T-cell (primary cell): ENCODE data around the gene FAM111B. TPM values are rescaled to one million over a fixed set of nuclear protein-coding genes. Genes with fewer than 3 reads are reported as not detected.
"Not testable (repeated sequence)": the region's sequence is repeated elsewhere in the genome, so short reads cannot be mapped to it uniquely, and the experiment has no call there.

Experiments
- ATAC-seq, 4 experiments: fragments of 200-7000 bp in 3 of 4; fragments of 150-1000 bp in 1 of 4; cut with Tn5 transposase; replicated peaks in 1 of 4; 1 replicate in 3 of 4; 2 replicates in 1 of 4; pipeline ENCODE4 v1.10.0; 2021; ENCODE audit warnings: moderate library complexity in 3 of 4, mild to moderate bottlenecking in 2 of 4, moderate number of reproducible peaks in 1 of 4
- CTCF ChIA-PET, 2 donors: fragments of 300-600 bp; sonication (Branson Sonifier 250); formaldehyde crosslinking; loops; one replicate each; lab custom pipeline; 2022; ENCODE audit warnings: antibody characterized with exemption in 2 of 2; lab: Charles Lee
- POLR2A ChIA-PET, 2 donors: fragments of 300-600 bp; sonication (Branson Sonifier 250); formaldehyde crosslinking; loops; one replicate each; lab custom pipeline; 2022; ENCODE audit warnings: antibody characterized with exemption in 2 of 2; lab: Charles Lee
- DNase-seq, 35 experiments: peaks; one replicate each; pipeline versions ENCODE4 v3.0.0 to v3.0.0-alpha.2; 2013 to 2023
- H3K27ac ChIP-seq: one replicate; pipeline ENCODE4 v1.5.1; 2013; ENCODE audit warnings: low read length
- H3K27me3 ChIP-seq, 2 experiments: replicated peaks in 1 of 2; 1 replicate in 1 of 2; 2 replicates in 1 of 2; pipeline versions ENCODE4 v1.6.1 to v1.7.0; 2013; ENCODE audit warnings: low read length in 1 of 2, mixed read lengths in 1 of 2; ENCODE audit not compliant: control insufficient read depth in 2 of 2, insufficient read depth in 2 of 2; ENCODE audit errors: extremely low read depth in 1 of 2
- H3K36me3 ChIP-seq, 2 donors: 1 replicate in 1 of 2; 2 replicates in 1 of 2; pipeline versions ENCODE4 v1.6.1 to v1.7.0; 2013; ENCODE audit warnings: low read length in 1 of 2; ENCODE audit not compliant: control insufficient read depth in 2 of 2, insufficient read depth in 1 of 2; ENCODE audit errors: extremely low read depth in 1 of 2
- H3K4me1 ChIP-seq, 2 experiments: 1 replicate in 1 of 2; 2 replicates in 1 of 2; pipeline versions ENCODE4 v1.6.1 to v1.7.0; 2013; ENCODE audit warnings: low read length in 2 of 2, mixed read lengths in 1 of 2; ENCODE audit not compliant: insufficient read depth in 2 of 2, control insufficient read depth in 1 of 2; ENCODE audit errors: extremely low read depth in 1 of 2
- H3K4me3 ChIP-seq, 2 donors: 1 replicate in 1 of 2; 2 replicates in 1 of 2; pipeline versions ENCODE4 v1.5.1 to v1.7.0; 2013; ENCODE audit warnings: mild to moderate bottlenecking in 2 of 2, low read length in 1 of 2, moderate library complexity in 1 of 2; ENCODE audit not compliant: control insufficient read depth in 1 of 2; ENCODE audit errors: extremely low read depth in 1 of 2
- H3K9me3 ChIP-seq: 2 replicates; pipeline ENCODE4 v1.7.0; 2013
- H3K27ac Mint-ChIP-seq, 2 donors: one replicate each; pipeline ENCODE4 v1.8.0; 2020 to 2021; ENCODE audit warnings: mild to moderate bottlenecking in 2 of 2, mixed read lengths in 2 of 2
- H3K27me3 Mint-ChIP-seq, 2 donors: one replicate each; pipeline ENCODE4 v1.8.0; 2021 to 2022; ENCODE audit warnings: mixed read lengths in 2 of 2
- H3K36me3 Mint-ChIP-seq: one replicate; pipeline ENCODE4 v1.8.0; 2021; ENCODE audit warnings: mixed read lengths
- H3K4me1 Mint-ChIP-seq, 3 donors: one replicate each; pipeline ENCODE4 v1.8.0; 2020 to 2022; ENCODE audit warnings: mixed read lengths in 3 of 3, mild to moderate bottlenecking in 1 of 3
- H3K4me3 Mint-ChIP-seq, 3 donors: one replicate each; pipeline ENCODE4 v1.8.0; 2020 to 2022; ENCODE audit warnings: mild to moderate bottlenecking in 3 of 3, mixed read lengths in 3 of 3, moderate library complexity in 3 of 3
- H3K9me3 Mint-ChIP-seq, 3 donors: one replicate each; pipeline ENCODE4 v1.8.0; 2020 to 2022; ENCODE audit warnings: mixed read lengths in 3 of 3
- WGBS: methylation state at CpG from one replicate; pipeline ENCODE4 v1.1.5; 2013; ENCODE audit warnings: missing lambda C conversion rate; ENCODE audit not compliant: insufficient coverage; 5-methylcytosine and 5-hydroxymethylcytosine counted together
- total RNA-seq, 35 experiments: library from RNA in 6 of 35; stranded (reverse) in 6 of 35; fragments of 120-200 nt in 1 of 35; gene quantifications; one replicate each; pipeline versions ENCODE4 v1.2.1 to v1.2.4 and lab custom pipeline; 2013 to 2026

The FAM111B gene, protein sequence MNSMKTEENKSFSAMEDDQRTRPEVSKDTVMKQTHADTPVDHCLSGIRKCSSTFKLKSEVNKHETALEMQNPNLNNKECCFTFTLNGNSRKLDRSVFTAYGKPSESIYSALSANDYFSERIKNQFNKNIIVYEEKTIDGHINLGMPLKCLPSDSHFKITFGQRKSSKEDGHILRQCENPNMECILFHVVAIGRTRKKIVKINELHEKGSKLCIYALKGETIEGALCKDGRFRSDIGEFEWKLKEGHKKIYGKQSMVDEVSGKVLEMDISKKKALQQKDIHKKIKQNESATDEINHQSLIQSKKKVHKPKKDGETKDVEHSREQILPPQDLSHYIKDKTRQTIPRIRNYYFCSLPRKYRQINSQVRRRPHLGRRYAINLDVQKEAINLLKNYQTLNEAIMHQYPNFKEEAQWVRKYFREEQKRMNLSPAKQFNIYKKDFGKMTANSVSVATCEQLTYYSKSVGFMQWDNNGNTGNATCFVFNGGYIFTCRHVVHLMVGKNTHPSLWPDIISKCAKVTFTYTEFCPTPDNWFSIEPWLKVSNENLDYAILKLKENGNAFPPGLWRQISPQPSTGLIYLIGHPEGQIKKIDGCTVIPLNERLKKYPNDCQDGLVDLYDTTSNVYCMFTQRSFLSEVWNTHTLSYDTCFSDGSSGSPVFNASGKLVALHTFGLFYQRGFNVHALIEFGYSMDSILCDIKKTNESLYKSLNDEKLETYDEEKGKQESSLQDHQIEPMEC
- total RNA-seq (1 to 10 TPM; 1.2 to 3.8 (median 1.3) TPM), total RNA-seq (lab: John Stamatoyannopoulos, UW) (0.06 to 27.7 (median 0.62) reads per million in 29 experiments)
- 0.94 TPM for total RNA-seq (2013)

DNA sequence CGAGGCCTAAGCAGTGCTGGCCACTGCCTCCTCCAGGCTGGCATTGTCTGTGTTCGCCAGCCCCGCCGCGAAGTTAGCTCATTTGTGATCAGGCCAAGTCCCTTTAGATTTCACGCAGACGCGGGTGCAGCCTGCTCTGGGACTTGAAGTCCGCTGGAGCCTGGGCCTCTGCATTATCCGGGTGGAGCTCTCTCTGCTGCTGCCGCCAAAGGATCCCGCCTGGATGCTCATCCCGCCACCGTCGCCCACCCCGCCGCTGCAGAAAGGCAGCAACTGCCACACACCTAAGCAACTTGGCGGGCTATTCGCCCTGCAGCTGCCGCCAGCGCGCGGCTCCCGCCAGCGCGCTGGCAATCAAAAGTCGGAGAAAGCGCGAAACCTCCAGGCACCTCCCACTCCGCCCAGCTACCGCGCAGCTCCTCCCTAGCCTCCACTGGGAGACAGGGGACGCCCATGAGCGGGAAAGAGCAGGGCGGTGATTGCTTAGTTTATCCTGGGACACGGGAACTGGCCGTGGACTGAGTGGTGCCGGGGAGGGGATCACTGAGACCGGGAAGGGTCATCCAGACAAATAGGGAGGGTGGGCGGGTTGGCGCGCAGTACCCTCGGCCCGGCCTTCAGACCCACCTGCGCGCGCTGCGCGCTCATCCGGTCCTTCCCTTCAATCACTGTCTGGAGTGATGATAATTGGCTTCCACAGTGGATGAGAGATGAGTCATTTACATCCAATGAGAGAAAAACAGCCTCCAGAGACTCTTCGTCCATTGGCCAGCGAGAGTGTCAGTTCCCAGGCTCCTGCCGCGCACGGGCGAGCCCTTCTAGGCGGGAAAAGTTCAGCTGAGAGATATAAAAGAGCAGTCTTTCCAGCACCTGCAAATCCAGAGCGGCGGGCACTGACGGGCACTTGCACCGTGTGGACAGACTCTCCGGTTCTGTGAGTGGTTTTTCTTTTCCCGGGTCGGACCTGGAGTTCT lies at the start of gene FAM111B:
FAM111B (plus strand) TSS at position 875 of the 974 bp plus-strand sequence. CDS start 2,389 bp downstream, outside the sequence.
- Histone ChIP-seq H3K27me3 (peaks cover 0 to 26% of the 10 kb centered on the region in 2 experiments), H3K9me3 (no peaks in the 10 kb centered on the region), H3K4me1 (peaks cover 14 to 24% of the 10 kb centered on the region in 2 experiments), H3K27ac (no peak within 1 kb of the TSS), H3K36me3 (no peaks in the 10 kb centered on the region), H3K4me3 (peak within 1 kb of the TSS; percentile 56 to 88)
- Mint-ChIP-seq H3K36me3 (no peaks in the 10 kb centered on the region), H3K9me3 (no peaks in the 10 kb centered on the region), H3K4me3 (peak within 1 kb of the TSS; percentile 76 to 88 (median 85)), H3K4me1 (peaks cover 34 to 51% (median 41%) of the 10 kb centered on the region in 3 donors), H3K27ac (peak within 1 kb of the TSS; percentile 37 to 67), H3K27me3 (peaks cover 9 to 20% of the 10 kb centered on the region in 2 donors)
- POLR2A ChIA-PET, result interaction anchor here in 1 of 2 donors (0.7 kb wide), 1 partner anchor 65 kb away, joined by 3 read pairs; no protein-coding TSS in a partner anchor
- CTCF ChIA-PET, result interaction anchor here (1.0 to 2.0 kb wide), 8 partner anchors 9 to 52 kb away, joined by 3 to 8 read pairs (median 4); no protein-coding TSS in a partner anchor
- WGBS, result 4% methylated on average over 44 of the region's 64 CpGs
- ATAC-seq (peak; percentile 33 to 90 (median 78)), DNase-seq (peak; percentile 16 to 75 (median 41))

DNA sequence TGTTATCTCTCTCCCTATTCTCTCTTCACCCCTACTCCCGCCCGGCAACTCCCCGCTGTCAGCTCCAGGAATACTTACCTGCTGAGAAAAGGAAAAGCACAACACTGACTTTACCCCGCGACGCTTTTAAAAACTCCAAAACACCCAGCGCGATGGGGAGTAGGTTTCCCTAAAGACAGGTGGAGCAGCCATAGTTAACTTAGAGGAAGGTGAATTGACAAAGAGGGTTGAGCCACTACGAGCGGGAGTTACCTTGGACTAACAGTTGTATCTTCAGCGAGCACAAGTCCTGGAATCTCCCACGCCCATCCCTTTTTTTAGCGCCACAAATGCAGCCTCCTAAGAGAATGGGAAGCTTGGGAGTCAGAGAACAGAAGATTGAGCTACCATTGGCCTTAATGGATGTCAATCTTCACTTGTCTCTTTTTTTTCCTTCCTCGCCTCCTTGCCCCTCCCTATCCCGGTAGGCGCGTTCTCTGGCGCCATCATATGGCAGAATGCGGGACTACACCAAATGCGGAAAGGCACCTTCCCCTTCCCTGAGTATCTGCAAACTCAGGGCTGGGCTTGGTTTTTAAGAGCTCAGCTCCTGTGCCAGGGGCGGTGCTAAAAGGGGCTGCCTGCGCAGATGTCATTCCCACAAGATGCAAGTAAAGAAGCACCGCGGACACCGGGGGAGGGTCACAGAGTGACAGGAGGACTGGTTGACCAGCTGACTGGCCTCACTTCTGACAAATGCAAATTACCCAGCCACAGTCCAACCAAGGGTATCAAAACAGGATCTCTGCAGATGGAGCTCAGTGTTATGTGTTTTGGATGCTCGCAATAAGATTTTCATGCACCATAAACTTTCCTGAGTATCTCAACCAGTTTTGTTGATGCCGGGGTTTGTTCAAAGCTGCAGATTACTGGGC lies 48.7 kb upstream of the FAM111B start:
- WGBS, result 3% methylated on average over 14 of the region's 27 CpGs
- Histone ChIP-seq H3K27me3 (peaks cover 0 to 22% of the 10 kb centered on the region in 2 experiments), H3K4me3 (peak overlapping the region; percentile 42 to 46)
- H3K9me3 Mint-ChIP-seq, H3K36me3 Mint-ChIP-seq, POLR2A ChIA-PET, H3K27ac Mint-ChIP-seq, H3K4me1 ChIP-seq, H3K36me3 ChIP-seq, H3K9me3 ChIP-seq, H3K27ac ChIP-seq: not testable (repeated sequence)
- peak; percentile 77 to 96 (median 88) for ATAC-seq
- Mint-ChIP-seq H3K27me3 (peaks cover 41 to 51% of the 10 kb centered on the region in 2 donors), H3K4me3 (peak overlapping the region; percentile 69 to 76 (median 70)), H3K4me1 (peaks cover 8 to 13% (median 12%) of the 10 kb centered on the region in 3 donors)
- peak; percentile 42 to 85 (median 68) for DNase-seq
- CTCF ChIA-PET, result interaction anchor here (0.5 to 1.8 kb wide), 10 partner anchors 18 to 403 kb away, joined by 3 to 12 read pairs (median 3); partner anchors contain the start of genes DTX4 (in 1 of the 2) and FAM111B (in 1 of the 2)

DNA sequence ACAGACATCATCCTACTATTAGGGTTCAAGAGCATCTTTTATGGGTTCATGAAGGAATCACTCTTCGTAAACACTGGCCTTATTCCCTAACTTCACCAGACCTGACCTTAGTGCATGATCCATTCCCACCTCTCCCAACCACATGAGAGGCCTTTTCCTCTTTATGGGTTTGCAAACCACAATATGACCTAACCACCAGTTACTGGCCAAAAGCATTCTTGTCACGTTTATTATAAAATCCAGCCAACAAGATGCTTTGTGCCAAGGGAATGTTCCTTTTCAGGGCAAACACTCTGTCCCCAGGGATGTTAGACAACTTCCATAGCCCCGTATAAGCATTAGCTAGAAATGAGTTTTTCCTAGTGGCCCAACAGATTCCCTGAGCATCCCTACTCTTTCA lies 46.9 kb upstream of the FAM111B start:
- CTCF ChIA-PET, H3K4me3 Mint-ChIP-seq, H3K27ac ChIP-seq, H3K9me3 Mint-ChIP-seq, POLR2A ChIA-PET, H3K36me3 ChIP-seq, ATAC-seq, H3K9me3 ChIP-seq, H3K4me3 ChIP-seq, H3K27ac Mint-ChIP-seq, H3K4me1 ChIP-seq, H3K36me3 Mint-ChIP-seq, DNase-seq: not testable (repeated sequence)
- 46% methylated on average over 2 of the region's 3 CpGs for WGBS
- peaks cover 0 to 32% of the 10 kb centered on the region in 2 experiments for H3K27me3 ChIP-seq
- peaks cover 8 to 13% (median 12%) of the 10 kb centered on the region in 3 donors for H3K4me1 Mint-ChIP-seq
- H3K27me3 Mint-ChIP-seq, result peaks cover 51 to 61% of the 10 kb centered on the region in 2 donors

DNA sequence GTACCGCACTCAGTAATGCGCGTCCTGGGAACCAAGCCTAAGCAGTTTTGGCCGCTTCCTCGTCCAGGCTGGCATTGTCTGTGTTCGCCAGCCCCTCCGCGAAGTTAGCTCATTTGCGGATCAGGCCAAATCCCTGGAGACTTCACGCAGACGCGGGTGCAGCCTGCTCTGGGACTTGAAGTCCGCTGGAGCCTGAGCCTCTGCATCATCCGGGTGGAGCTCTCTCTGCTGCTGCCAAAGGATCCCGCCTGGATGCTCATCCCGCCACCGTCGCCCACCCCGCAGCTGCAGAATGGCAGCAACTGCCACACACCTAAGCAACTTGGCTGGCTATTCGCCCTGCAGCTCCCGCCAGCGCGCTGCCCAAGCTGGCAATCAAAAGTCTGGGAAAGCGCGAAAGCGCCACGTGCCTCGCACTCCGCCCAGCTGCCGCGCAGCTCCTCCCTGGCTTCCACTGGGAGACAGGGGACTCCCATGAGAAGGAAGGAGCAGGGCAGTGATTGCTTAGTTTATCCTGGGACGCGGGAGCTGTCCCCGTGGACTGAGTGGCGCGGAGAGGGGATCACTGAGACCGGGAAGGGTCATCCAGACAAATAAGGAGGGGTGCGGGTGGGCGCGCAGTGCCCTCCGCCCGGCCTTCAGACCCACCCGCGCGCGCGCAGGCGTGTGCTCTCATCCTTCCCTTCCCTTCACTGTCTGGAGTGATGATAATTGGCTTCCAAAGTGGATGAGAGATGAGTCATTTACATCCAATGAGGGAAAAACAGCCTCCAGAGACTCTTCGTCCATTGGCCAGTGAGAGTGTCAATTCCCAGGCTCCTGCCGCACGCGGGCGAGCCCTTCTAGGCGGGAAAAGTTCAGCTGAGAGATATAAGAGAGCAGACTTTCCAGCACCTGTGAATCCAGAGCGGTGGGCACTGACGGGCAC lies 44.2 kb upstream of the FAM111B start:
- CTCF ChIA-PET, result interaction anchor here in 1 of 2 donors (0.5 kb wide), 1 partner anchor 1427 kb away, joined by 4 read pairs; no protein-coding TSS in a partner anchor
- Mint-ChIP-seq H3K9me3 (no peaks in the 10 kb centered on the region), H3K4me1 (peaks cover 8 to 10% (median 10%) of the 10 kb centered on the region in 3 donors), H3K4me3 (no peak overlapping the region), H3K27ac (no peak overlapping the region), H3K27me3 (peaks cover 51 to 58% of the 10 kb centered on the region in 2 donors), H3K36me3 (no peaks in the 10 kb centered on the region)
- no peak for DNase-seq
- Histone ChIP-seq H3K27ac (no peak overlapping the region), H3K9me3 (no peaks in the 10 kb centered on the region), H3K4me1 (peaks cover 0 to 9% of the 10 kb centered on the region in 2 experiments), H3K27me3 (peaks cover 0 to 32% of the 10 kb centered on the region in 2 experiments), H3K4me3 (no peak overlapping the region), H3K36me3 (no peaks in the 10 kb centered on the region)
- WGBS, result 55% methylated on average over 44 of the region's 56 CpGs
- POLR2A ChIA-PET, result no interaction called here
- no peak for ATAC-seq
